ENCODE results near the gene CSPG4.
"Not testable (repeated sequence)": the region's sequence is repeated elsewhere in the genome, so short reads cannot be mapped to it uniquely, and the experiment has no call there.

- TF ChIP-seq CTCF (IDR thresholded peaks at IDR 0.05): peak; percentile 67 to 92 (median 83)
- TF ChIP-seq EP300 (IDR thresholded peaks at IDR 0.05; ENCODE audit: low read depth); POLR2A (IDR thresholded peaks at IDR 0.05): not testable (repeated sequence)
Observed at GRCh38 chr15:75686212-75686642, 26.4 kb downstream of the CSPG4 start.
